Lower leg skin (tissue), 3 donors: ENCODE measurements around the gene PLEKHA8.

ENCODE experiments used
- POLR2A ChIP-seq, 2 donors: fragments of 450-650 bp; IDR thresholded peaks; one replicate each; pipeline ENCODE4 v1.6.1; 2016 to 2017; ENCODE audit warnings: antibody characterized with exemption in 2 of 2, mild to moderate bottlenecking in 1 of 2, moderate library complexity in 1 of 2
- TF ChIP-seq, protein P1 (sequence below), 3 donors: fragments of 450-650 bp; IDR thresholded peaks; one replicate each; pipeline ENCODE4 v1.5.1; 2016; ENCODE audit warnings: antibody characterized with exemption in 3 of 3, mild to moderate bottlenecking in 3 of 3, moderate library complexity in 2 of 3

DNA sequence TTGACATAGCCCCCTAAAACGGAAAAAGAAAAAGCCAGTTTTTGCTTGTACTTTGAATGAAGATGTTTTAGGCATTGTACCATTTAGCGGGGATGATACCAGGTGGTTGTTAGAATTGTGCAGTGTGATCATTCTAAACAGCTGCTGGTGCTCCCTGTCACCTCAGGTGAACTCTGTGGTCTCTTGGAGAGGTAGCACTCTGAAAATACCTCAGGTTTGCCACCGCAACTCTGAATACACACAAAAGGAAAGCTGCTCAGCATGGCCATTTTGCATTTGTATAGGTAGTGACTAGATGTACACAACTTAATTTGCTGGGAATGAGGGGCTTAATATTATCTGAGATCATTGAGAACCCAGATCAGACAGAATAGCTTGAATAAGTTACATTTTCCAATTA lies 52.6 kb downstream of the PLEKHA8 start:
- no peak for TF ChIP-seq POLR2A (IDR thresholded peaks at IDR 0.05)
- TF ChIP-seq, protein P1, sequence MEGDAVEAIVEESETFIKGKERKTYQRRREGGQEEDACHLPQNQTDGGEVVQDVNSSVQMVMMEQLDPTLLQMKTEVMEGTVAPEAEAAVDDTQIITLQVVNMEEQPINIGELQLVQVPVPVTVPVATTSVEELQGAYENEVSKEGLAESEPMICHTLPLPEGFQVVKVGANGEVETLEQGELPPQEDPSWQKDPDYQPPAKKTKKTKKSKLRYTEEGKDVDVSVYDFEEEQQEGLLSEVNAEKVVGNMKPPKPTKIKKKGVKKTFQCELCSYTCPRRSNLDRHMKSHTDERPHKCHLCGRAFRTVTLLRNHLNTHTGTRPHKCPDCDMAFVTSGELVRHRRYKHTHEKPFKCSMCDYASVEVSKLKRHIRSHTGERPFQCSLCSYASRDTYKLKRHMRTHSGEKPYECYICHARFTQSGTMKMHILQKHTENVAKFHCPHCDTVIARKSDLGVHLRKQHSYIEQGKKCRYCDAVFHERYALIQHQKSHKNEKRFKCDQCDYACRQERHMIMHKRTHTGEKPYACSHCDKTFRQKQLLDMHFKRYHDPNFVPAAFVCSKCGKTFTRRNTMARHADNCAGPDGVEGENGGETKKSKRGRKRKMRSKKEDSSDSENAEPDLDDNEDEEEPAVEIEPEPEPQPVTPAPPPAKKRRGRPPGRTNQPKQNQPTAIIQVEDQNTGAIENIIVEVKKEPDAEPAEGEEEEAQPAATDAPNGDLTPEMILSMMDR (IDR thresholded peaks at IDR 0.05): no peak
